ENCODE data around the gene OSBPL6. TPM values are rescaled to one million over a fixed set of nuclear protein-coding genes. Genes with fewer than 3 reads are reported as not detected.

OSBPL6 gene
- total and polyA plus RNA-seq, 9 of the 15 experiments (the other 6 are each of a cell fraction or from before 2014, with no cell fraction given), result 3.4 to 12.7 (median 9.3) TPM

DNA sequence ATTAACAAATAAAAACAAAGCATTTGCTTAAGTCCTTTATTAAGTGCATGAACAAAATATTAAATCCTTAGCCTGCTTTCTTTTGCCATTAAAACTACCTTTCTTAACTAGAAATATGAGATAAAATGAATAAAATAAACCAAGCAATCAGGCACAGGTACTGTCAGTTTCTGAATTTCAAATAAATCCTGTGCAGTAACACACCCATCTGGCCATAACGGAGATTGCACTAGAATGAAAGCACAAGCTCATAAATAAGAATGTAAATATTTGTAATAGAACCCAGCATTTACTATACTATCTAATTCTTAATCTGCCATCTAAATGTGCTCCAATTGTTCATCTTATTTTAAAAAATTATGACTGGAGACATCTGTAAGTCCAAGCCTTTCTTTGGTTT, 224.8 kb downstream of the OSBPL6 start:
- Histone ChIP-seq H3K27me3 (ENCODE audit: control insufficient read depth in 2 of 2, insufficient read depth in 2 of 2, low read length in 2 of 2) (no peaks in the 10 kb centered on the region), H3K27ac (ENCODE audit: extremely low read depth, low read depth, low read length) (no peak overlapping the region), H3K9me3 (replicated peaks; ENCODE audit: control insufficient read depth, insufficient read depth, low read depth, low read length) (no peaks in the 10 kb centered on the region), H3K79me2 (ENCODE audit: control insufficient read depth, insufficient read depth, low read length) (no peaks in the 10 kb centered on the region), H4K20me1 (replicated peaks; ENCODE audit: control insufficient read depth, insufficient read depth, low read length) (no peaks in the 10 kb centered on the region), H3K4me1 (replicated peaks in 1 of 2; ENCODE audit: control insufficient read depth in 2 of 2, insufficient read depth in 2 of 2, low read length in 2 of 2) (peaks cover 2 to 5% of the 10 kb centered on the region in 2 experiments; a peak in 2 of 5 replicates), H3K4me2 (ENCODE audit: insufficient read depth, low read length) (no peak overlapping the region), H3K9me1 (ENCODE audit: control insufficient read depth, insufficient read depth, low read length) (no peaks in the 10 kb centered on the region), H3K9ac (ENCODE audit: insufficient read depth in 1 of 2, low read depth in 2 of 2, low read length in 2 of 2) (no peak overlapping the region), H3K36me3 (ENCODE audit: control insufficient read depth, insufficient read depth, low read length) (no peaks in the 10 kb centered on the region), H3K4me3 (no peak overlapping the region), H2AFZ (ENCODE audit: low read depth, low read length) (no peak overlapping the region)
- FAIRE-seq (no peak), DNase-seq (ENCODE audit: extremely low read depth in 1 of 4, low spot score in 3 of 4) (peak in 2 of 4 experiments; percentile 32 to 39), ATAC-seq (no peak)
- no TSS peak for BruUV-seq (replicated peaks)
- intact Hi-C loops (cut with micrococcal nuclease) (loop anchor here (5.0 kb wide), 1 partner anchor 437 kb away; no protein-coding TSS in a partner anchor), in situ Hi-C loops (cut with MboI) (loop anchor here (5.0 kb wide), 1 partner anchor 307 kb away; the partner anchor contains the start of gene RBM45)
- POLR2A ChIA-PET, result interaction anchor here (0.6 to 1.9 kb wide), 5 partner anchors 10 to 743 kb away, joined by 3 to 10 read pairs (median 3); no protein-coding TSS in a partner anchor
- CTCF ChIA-PET (ENCODE audit: low intra/inter-chr PET ratio), result interaction anchor here (1.2 to 2.6 kb wide), 3 partner anchors 22 to 310 kb away, joined by 5 to 13 read pairs (median 6); no protein-coding TSS in a partner anchor
- WGBS (ENCODE audit: insufficient coverage, low coverage, missing lambda C conversion rate), result 50% methylated on average over 1 of the region's 1 CpG
- TF ChIP-seq SMC3 (conservative IDR thresholded peaks at IDR 0.05; ENCODE audit: insufficient read depth, low read depth, low read length) (0 out of 2 replicates have a peak, but pooled peaks have one; percentile 16), DEAF1 (CRISPR knock-in tag; IDR thresholded peaks at IDR 0.05) (peak; percentile 25; the same call in 1 of the 2 replicates), PHB2 (IDR thresholded peaks at IDR 0.05; ENCODE audit: low read depth) (no peak), CBX3 (IDR thresholded peaks at IDR 0.05; ENCODE audit: borderline replicate concordance in 1 of 2, low read length in 2 of 2) (no peak), HMG20B (CRISPR knock-in tag; IDR thresholded peaks at IDR 0.05) (no peak), REST (IDR thresholded peaks at IDR 0.05; ENCODE audit: borderline replicate concordance) (peak; percentile 32; the same call in 1 of the 2 replicates), REST (CRISPR knock-in tag; IDR thresholded peaks at IDR 0.05; ENCODE audit: low read depth) (no peak), POLR3G (IDR thresholded peaks at IDR 0.05; ENCODE audit: extremely low read depth, insufficient read length, insufficient replicate concordance) (no peak), EHMT2 (IDR thresholded peaks at IDR 0.05) (no peak), SPI1 (IDR thresholded peaks at IDR 0.05; ENCODE audit: borderline replicate concordance, low read depth, low read length) (no peak), RAD21 (CRISPR knock-in tag; conservative IDR thresholded peaks at IDR 0.05 in 1 of 2, IDR thresholded peaks at IDR 0.05 in 1 of 2) (peak; percentile 53 to 59), POLR2G (IDR thresholded peaks at IDR 0.05; ENCODE audit: low read depth, low read length) (no peak), MYNN (IDR thresholded peaks at IDR 0.05) (no peak), MYNN (CRISPR knock-in tag; IDR thresholded peaks at IDR 0.05) (no peak)
